Measurements from ENCODE around the gene CNDP1. TPM values are rescaled to one million over a fixed set of nuclear protein-coding genes. Genes with fewer than 3 reads are reported as not detected.
A peak's percentile ranks its signal among the peaks of the same experiment; 100 is the strongest.

Gene CNDP1
- total RNA-seq, 2 donors from 2014 or later: under 0.01 TPM; not detected in 1

DNA sequence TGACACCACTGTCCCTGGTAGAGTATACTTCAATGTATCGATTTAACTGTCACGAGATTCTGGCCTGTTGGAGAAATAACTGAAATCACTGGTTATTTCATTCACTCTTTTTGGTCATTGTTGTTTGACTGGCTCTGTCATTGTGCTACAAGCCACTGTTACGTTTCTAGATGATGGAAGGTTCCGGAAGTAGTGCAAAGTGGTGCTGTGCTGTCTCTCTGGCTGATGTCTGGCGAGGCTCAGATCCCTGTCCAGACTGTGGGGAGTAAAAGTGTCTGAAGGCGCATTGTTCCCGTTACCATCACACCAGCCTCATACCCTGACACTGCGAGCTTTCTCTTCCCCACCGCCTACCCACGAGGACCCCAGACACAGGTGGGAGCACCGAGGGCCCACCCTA, 11.7 kb downstream of the CNDP1 start:
- 87 to 88% methylated on average over 11 of the region's 11 CpGs for WGBS, 2 donors
- no peaks in the 10 kb centered on the region for H3K36me3 ChIP-seq (replicated peaks in 1 of 2; ENCODE audit: insufficient read depth in 1 of 2, low read depth in 2 of 2)
- no peaks in the 10 kb centered on the region for H3K27me3 ChIP-seq
- ATAC-seq (no peak), DNase-seq (no peak)
- H3K4me1 ChIP-seq: peaks cover 30% of the 10 kb centered on the region
- H3K9me3 ChIP-seq: no peaks in the 10 kb centered on the region
- no peak overlapping the region for H3K4me3 ChIP-seq
- intact Hi-C loops (cut with DNase I): loop anchor here (5.0 kb wide), 1 partner anchor 194 kb away; no protein-coding TSS in a partner anchor
- TF ChIP-seq, protein P1, sequence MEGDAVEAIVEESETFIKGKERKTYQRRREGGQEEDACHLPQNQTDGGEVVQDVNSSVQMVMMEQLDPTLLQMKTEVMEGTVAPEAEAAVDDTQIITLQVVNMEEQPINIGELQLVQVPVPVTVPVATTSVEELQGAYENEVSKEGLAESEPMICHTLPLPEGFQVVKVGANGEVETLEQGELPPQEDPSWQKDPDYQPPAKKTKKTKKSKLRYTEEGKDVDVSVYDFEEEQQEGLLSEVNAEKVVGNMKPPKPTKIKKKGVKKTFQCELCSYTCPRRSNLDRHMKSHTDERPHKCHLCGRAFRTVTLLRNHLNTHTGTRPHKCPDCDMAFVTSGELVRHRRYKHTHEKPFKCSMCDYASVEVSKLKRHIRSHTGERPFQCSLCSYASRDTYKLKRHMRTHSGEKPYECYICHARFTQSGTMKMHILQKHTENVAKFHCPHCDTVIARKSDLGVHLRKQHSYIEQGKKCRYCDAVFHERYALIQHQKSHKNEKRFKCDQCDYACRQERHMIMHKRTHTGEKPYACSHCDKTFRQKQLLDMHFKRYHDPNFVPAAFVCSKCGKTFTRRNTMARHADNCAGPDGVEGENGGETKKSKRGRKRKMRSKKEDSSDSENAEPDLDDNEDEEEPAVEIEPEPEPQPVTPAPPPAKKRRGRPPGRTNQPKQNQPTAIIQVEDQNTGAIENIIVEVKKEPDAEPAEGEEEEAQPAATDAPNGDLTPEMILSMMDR (IDR thresholded peaks at IDR 0.05): no peak
- TF ChIP-seq POLR2A (IDR thresholded peaks at IDR 0.05): no peak
- H3K27ac ChIP-seq: peak overlapping the region in 2 of 4 donors; percentile 58 to 63

DNA sequence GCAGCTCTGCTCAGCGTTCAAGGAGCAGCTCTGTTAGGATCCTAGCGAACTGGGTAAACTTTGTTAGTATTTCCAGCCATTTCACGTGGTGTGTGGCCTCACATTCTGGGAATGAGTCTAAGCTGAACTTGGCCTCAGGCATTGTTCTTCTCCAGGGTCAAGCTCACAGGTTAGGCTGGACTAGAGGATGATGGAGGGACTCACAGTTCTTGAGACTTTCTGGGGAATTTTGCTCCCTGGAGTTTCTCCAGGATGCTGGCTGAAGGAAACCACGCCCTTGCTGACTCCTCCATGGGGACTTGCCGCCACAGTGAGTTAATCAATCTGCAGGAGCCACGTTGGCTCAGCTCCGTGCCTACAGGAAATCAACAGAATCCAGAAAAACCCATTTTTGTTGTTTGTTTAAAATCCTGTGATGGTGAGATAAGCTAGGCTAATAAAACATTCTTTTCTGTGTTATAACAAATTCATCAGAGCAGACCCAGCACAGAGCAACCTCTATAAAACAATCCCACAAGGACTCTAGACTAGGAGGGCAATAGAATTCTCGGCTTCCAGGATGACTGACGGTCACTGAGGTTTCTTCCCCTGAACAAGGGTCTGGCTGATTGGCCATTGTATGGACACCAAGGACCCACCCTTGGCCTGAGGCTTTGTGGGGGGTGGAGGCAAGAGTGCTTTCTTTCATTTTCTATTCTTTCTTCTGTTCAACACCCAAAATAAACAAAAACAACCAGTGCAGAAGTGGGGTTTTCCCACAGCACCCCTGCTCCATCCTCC, 12.6 kb downstream of the CNDP1 start:
- DNase-seq (peak in 2 of 4 donors; percentile 22 to 37), ATAC-seq (peak; percentile 51)
- no peak overlapping the region for H3K4me3 ChIP-seq
- H3K36me3 ChIP-seq (replicated peaks in 1 of 2; ENCODE audit: insufficient read depth in 1 of 2, low read depth in 2 of 2): no peaks in the 10 kb centered on the region
- 52% methylated on average over 9 of the region's 9 CpGs for WGBS, 2 donors
- TF ChIP-seq POLR2A (IDR thresholded peaks at IDR 0.05): no peak
- TF ChIP-seq, protein P1 (IDR thresholded peaks at IDR 0.05): no peak
- intact Hi-C loops (cut with DNase I): loop anchor here (5.0 kb wide), 1 partner anchor 195 kb away; no protein-coding TSS in a partner anchor
- H3K27me3 ChIP-seq: no peaks in the 10 kb centered on the region
- H3K4me1 ChIP-seq: peaks cover 30% of the 10 kb centered on the region
- peak overlapping the region in 3 of 4 donors; percentile 37 to 63 (median 58) for H3K27ac ChIP-seq
- H3K9me3 ChIP-seq: no peaks in the 10 kb centered on the region

DNA sequence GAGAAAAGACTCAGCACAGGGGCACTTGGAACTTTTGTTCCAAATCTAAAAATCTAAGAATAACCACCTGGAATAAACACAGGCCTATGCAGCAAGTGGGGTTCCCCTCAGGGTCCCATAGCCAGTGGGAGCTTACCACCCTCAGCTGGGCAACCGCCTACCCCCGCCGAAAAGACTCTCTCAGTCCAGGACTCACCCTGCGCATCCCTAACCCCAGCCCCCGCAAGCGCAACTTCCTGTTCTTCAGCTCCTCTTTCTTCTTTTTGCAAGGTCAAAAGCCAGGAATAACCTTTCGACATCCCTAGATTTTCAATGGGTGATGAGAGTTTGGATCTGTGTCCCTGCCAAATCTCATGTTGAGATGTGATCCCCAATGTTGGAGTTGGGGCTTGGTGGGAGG, 13.6 kb downstream of the CNDP1 start:
- TF ChIP-seq POLR2A (IDR thresholded peaks at IDR 0.05): no peak
- TF ChIP-seq, protein P1 (IDR thresholded peaks at IDR 0.05): no peak
- Histone ChIP-seq H3K4me3 (no peak overlapping the region), H3K27me3 (no peaks in the 10 kb centered on the region), H3K36me3 (replicated peaks in 1 of 2; ENCODE audit: insufficient read depth in 1 of 2, low read depth in 2 of 2) (no peaks in the 10 kb centered on the region), H3K9me3 (no peaks in the 10 kb centered on the region), H3K27ac (peak overlapping the region in 2 of 4 donors; percentile 58 to 63), H3K4me1 (peaks cover 21% of the 10 kb centered on the region)
- no peak for DNase-seq
- WGBS, 2 donors: 94 to 97% methylated on average over 7 of the region's 7 CpGs
- intact Hi-C loops (cut with DNase I): loop anchor here (5.0 kb wide), 1 partner anchor 196 kb away; no protein-coding TSS in a partner anchor
- ATAC-seq: no peak

DNA sequence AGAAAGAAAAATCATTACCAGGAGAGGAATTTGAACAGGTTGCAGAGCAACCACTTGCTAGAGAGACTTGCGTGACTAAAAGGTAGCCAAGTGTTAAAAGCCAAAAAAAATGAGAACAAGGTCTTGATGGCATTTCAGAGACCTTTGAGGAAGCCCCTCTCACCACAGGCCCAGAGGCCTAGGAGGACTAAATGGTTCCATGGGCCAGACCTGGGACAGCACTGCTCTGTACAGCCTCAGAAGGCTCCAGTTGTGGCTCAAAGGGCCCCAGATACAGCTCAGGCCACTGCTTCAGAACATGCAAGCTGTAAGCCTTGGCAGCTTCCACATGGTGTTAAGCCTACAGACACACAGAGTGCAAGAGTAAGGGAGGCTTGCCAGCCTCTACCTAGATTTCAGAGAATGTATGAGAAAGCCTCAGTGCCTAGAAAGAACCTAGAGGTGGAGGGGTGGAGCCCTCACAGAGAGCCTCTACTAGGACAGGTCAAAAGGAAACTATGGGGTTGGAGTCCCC, 15.3 kb downstream of the CNDP1 start:
- Histone ChIP-seq H3K27me3 (no peaks in the 10 kb centered on the region), H3K36me3 (replicated peaks in 1 of 2; ENCODE audit: insufficient read depth in 1 of 2, low read depth in 2 of 2) (no peaks in the 10 kb centered on the region), H3K4me1 (peaks cover 21% of the 10 kb centered on the region), H3K4me3 (no peak overlapping the region), H3K9me3 (no peaks in the 10 kb centered on the region), H3K27ac (no peak overlapping the region)
- ATAC-seq (no peak), DNase-seq (no peak)
- intact Hi-C loops (cut with DNase I): loop anchor here (5.0 to 10.0 kb wide), 2 partner anchors 197 to 365 kb away; no protein-coding TSS in a partner anchor
- TF ChIP-seq POLR2A (IDR thresholded peaks at IDR 0.05): no peak
- TF ChIP-seq, protein P1 (IDR thresholded peaks at IDR 0.05): no peak
- WGBS, 2 donors: 63 to 71% methylated on average over 1 of the region's 1 CpG

Measured in body of pancreas (tissue), 4 donors.